GM21423 (cell line): Measurements from ENCODE around the gene UXS1.

Experiments
- ATAC-seq: cut with Tn5 transposase; IDR thresholded peaks from one replicate; pipeline ENCODE4 v1.9.1; 2021; ENCODE audit warnings: mild to moderate bottlenecking, moderate library complexity; ENCODE audit not compliant: unreplicated experiment

UXS1 gene

GRCh38 chr2:106161938-106162820 is 31.9 kb downstream of the UXS1 start:
- ATAC-seq: no peak

GRCh38 chr2:106161341-106161740 is 32.8 kb downstream of the UXS1 start:
- ATAC-seq: no peak

- ATAC-seq: peak; percentile 59
Measured at GRCh38 chr2:106160786-106161261, 33.3 kb downstream of the UXS1 start.

GRCh38 chr2:106159866-106160785 is 34.0 kb downstream of the UXS1 start:
- ATAC-seq: peak; percentile 43

- no peak for ATAC-seq
Measured at GRCh38 chr2:106158871-106159270, 35.2 kb downstream of the UXS1 start.

- ATAC-seq: no peak
Measured at GRCh38 chr2:106158131-106158530, 36.0 kb downstream of the UXS1 start.

- ATAC-seq: no peak
Measured at GRCh38 chr2:106157416-106157815, 36.7 kb downstream of the UXS1 start.

- ATAC-seq: no peak
Measured at GRCh38 chr2:106156305-106157296, 37.5 kb downstream of the UXS1 start.

- no peak for ATAC-seq
Measured at GRCh38 chr2:106153781-106154180, 40.3 kb downstream of the UXS1 start.

GRCh38 chr2:106147665-106148064 is 46.4 kb downstream of the UXS1 start:
- peak; percentile 82 for ATAC-seq

- no peak for ATAC-seq
Measured at GRCh38 chr2:106147159-106147558, 46.9 kb downstream of the UXS1 start.

- no peak for ATAC-seq
Measured at GRCh38 chr2:106144621-106145331, 49.3 kb downstream of the UXS1 start.

GRCh38 chr2:106143495-106144215 is 50.4 kb downstream of the UXS1 start:
- ATAC-seq: no peak

GRCh38 chr2:106142683-106143082 is 51.4 kb downstream of the UXS1 start:
- no peak for ATAC-seq

GRCh38 chr2:106140913-106141312 is 53.2 kb downstream of the UXS1 start:
- ATAC-seq: no peak

- ATAC-seq: no peak
Measured at GRCh38 chr2:106140113-106140512, 54.0 kb downstream of the UXS1 start.

- ATAC-seq: no peak
Measured at GRCh38 chr2:106139238-106139935, 54.7 kb downstream of the UXS1 start.

GRCh38 chr2:106138543-106139237 is 55.4 kb downstream of the UXS1 start:
- no peak for ATAC-seq
